Measurements from ENCODE around the gene FARS2.

FARS2 gene

GRCh38 chr6:5776104-5776503 is 514.8 kb downstream of the FARS2 start:
- Histone ChIP-seq H3K4me1 (ENCODE audit: control insufficient read depth, insufficient read depth, low read length) (no peaks in the 10 kb centered on the region), H3K9ac (ENCODE audit: low read length) (no peak overlapping the region), H3K9me3 (ENCODE audit: control insufficient read depth, insufficient read depth, low read depth, low read length) (no peaks in the 10 kb centered on the region), H3K27ac (ENCODE audit: low read depth, low read length) (no peak overlapping the region), H3K27me3 (ENCODE audit: control insufficient read depth, insufficient read depth, low read length) (no peaks in the 10 kb centered on the region), H3K36me3 (ENCODE audit: control insufficient read depth, insufficient read depth, low read length) (no peaks in the 10 kb centered on the region), H3K4me3 (ENCODE audit: low read depth, low read length) (no peak overlapping the region)

- Histone ChIP-seq H3K27ac (ENCODE audit: low read depth, low read length) (no peak overlapping the region), H3K9ac (ENCODE audit: low read length) (no peak overlapping the region), H3K4me1 (ENCODE audit: control insufficient read depth, insufficient read depth, low read length) (no peaks in the 10 kb centered on the region), H3K4me3 (ENCODE audit: low read depth, low read length) (no peak overlapping the region), H3K9me3 (ENCODE audit: control insufficient read depth, insufficient read depth, low read depth, low read length) (no peaks in the 10 kb centered on the region), H3K27me3 (ENCODE audit: control insufficient read depth, insufficient read depth, low read length) (no peaks in the 10 kb centered on the region), H3K36me3 (ENCODE audit: control insufficient read depth, insufficient read depth, low read length) (no peaks in the 10 kb centered on the region)
Observed at GRCh38 chr6:5776706-5777390, 515.5 kb downstream of the FARS2 start.

- H3K4me3 ChIP-seq (ENCODE audit: low read depth, low read length): no peak overlapping the region
- H3K9me3 ChIP-seq (ENCODE audit: control insufficient read depth, insufficient read depth, low read depth, low read length): no peaks in the 10 kb centered on the region
- no peaks in the 10 kb centered on the region for H3K27me3 ChIP-seq (ENCODE audit: control insufficient read depth, insufficient read depth, low read length)
- no peaks in the 10 kb centered on the region for H3K36me3 ChIP-seq (ENCODE audit: control insufficient read depth, insufficient read depth, low read length)
- no peak overlapping the region for H3K27ac ChIP-seq (ENCODE audit: low read depth, low read length)
- no peak overlapping the region for H3K9ac ChIP-seq (ENCODE audit: low read length)
- peaks cover 15% of the 10 kb centered on the region; the same call in 1 of the 2 replicates for H3K4me1 ChIP-seq (ENCODE audit: control insufficient read depth, insufficient read depth, low read length)
Observed at GRCh38 chr6:5778317-5778857, 517.1 kb downstream of the FARS2 start.

- Histone ChIP-seq H3K9me3 (ENCODE audit: control insufficient read depth, insufficient read depth, low read depth, low read length) (no peaks in the 10 kb centered on the region), H3K9ac (ENCODE audit: low read length) (no peak overlapping the region), H3K27ac (ENCODE audit: low read depth, low read length) (no peak overlapping the region), H3K4me3 (ENCODE audit: low read depth, low read length) (no peak overlapping the region), H3K4me1 (ENCODE audit: control insufficient read depth, insufficient read depth, low read length) (peaks cover 18% of the 10 kb centered on the region; the same call in 1 of the 2 replicates), H3K27me3 (ENCODE audit: control insufficient read depth, insufficient read depth, low read length) (no peaks in the 10 kb centered on the region), H3K36me3 (ENCODE audit: control insufficient read depth, insufficient read depth, low read length) (no peaks in the 10 kb centered on the region)
Observed at GRCh38 chr6:5778906-5779305, 517.6 kb downstream of the FARS2 start.

- Histone ChIP-seq H3K9me3 (ENCODE audit: control insufficient read depth, insufficient read depth, low read depth, low read length) (no peaks in the 10 kb centered on the region), H3K4me1 (ENCODE audit: control insufficient read depth, insufficient read depth, low read length) (peaks cover 24% of the 10 kb centered on the region; the same call in 1 of the 2 replicates), H3K9ac (ENCODE audit: low read length) (no peak overlapping the region), H3K27ac (ENCODE audit: low read depth, low read length) (no peak overlapping the region), H3K27me3 (ENCODE audit: control insufficient read depth, insufficient read depth, low read length) (no peaks in the 10 kb centered on the region), H3K36me3 (ENCODE audit: control insufficient read depth, insufficient read depth, low read length) (no peaks in the 10 kb centered on the region), H3K4me3 (ENCODE audit: low read depth, low read length) (no peak overlapping the region)
Observed at GRCh38 chr6:5781019-5781418, 519.7 kb downstream of the FARS2 start.

- no peak overlapping the region for H3K9ac ChIP-seq (ENCODE audit: low read length)
- H3K27ac ChIP-seq (ENCODE audit: low read depth, low read length): no peak overlapping the region
- H3K4me1 ChIP-seq (ENCODE audit: control insufficient read depth, insufficient read depth, low read length): peaks cover 24% of the 10 kb centered on the region; the same call in 1 of the 2 replicates
Observed at GRCh38 chr6:5781966-5782556, 520.7 kb downstream of the FARS2 start.

GRCh38 chr6:5782783-5783547 is 521.7 kb downstream of the FARS2 start:
- H3K36me3 ChIP-seq (ENCODE audit: control insufficient read depth, insufficient read depth, low read length): no peaks in the 10 kb centered on the region
- no peaks in the 10 kb centered on the region for H3K9me3 ChIP-seq (ENCODE audit: control insufficient read depth, insufficient read depth, low read depth, low read length)
- no peak overlapping the region for H3K4me3 ChIP-seq (ENCODE audit: low read depth, low read length)
- no peaks in the 10 kb centered on the region for H3K27me3 ChIP-seq (ENCODE audit: control insufficient read depth, insufficient read depth, low read length)
- no peak overlapping the region for H3K9ac ChIP-seq (ENCODE audit: low read length)
- peaks cover 24% of the 10 kb centered on the region; the same call in 1 of the 2 replicates for H3K4me1 ChIP-seq (ENCODE audit: control insufficient read depth, insufficient read depth, low read length)
- no peak overlapping the region for H3K27ac ChIP-seq (ENCODE audit: low read depth, low read length)

More at GRCh38 chr6:5781966-5782556, 520.7 kb downstream of the FARS2 start:
- Histone ChIP-seq H3K4me3 (ENCODE audit: low read depth, low read length) (no peak overlapping the region), H3K36me3 (ENCODE audit: control insufficient read depth, insufficient read depth, low read length) (no peaks in the 10 kb centered on the region), H3K9me3 (ENCODE audit: control insufficient read depth, insufficient read depth, low read depth, low read length) (no peaks in the 10 kb centered on the region), H3K27me3 (ENCODE audit: control insufficient read depth, insufficient read depth, low read length) (no peaks in the 10 kb centered on the region)

GRCh38 chr6:5783584-5784089 is 522.3 kb downstream of the FARS2 start:
- Histone ChIP-seq H3K9ac (ENCODE audit: low read length) (no peak overlapping the region), H3K4me3 (ENCODE audit: low read depth, low read length) (no peak overlapping the region), H3K4me1 (ENCODE audit: control insufficient read depth, insufficient read depth, low read length) (peaks cover 24% of the 10 kb centered on the region; the same call in 1 of the 2 replicates), H3K36me3 (ENCODE audit: control insufficient read depth, insufficient read depth, low read length) (no peaks in the 10 kb centered on the region), H3K27me3 (ENCODE audit: control insufficient read depth, insufficient read depth, low read length) (no peaks in the 10 kb centered on the region), H3K27ac (ENCODE audit: low read depth, low read length) (no peak overlapping the region), H3K9me3 (ENCODE audit: control insufficient read depth, insufficient read depth, low read depth, low read length) (no peaks in the 10 kb centered on the region)

GRCh38 chr6:5785249-5785648 is 523.9 kb downstream of the FARS2 start:
- H3K27ac ChIP-seq (ENCODE audit: low read depth, low read length): no peak overlapping the region
- peaks cover 24% of the 10 kb centered on the region; the same call in 1 of the 2 replicates for H3K4me1 ChIP-seq (ENCODE audit: control insufficient read depth, insufficient read depth, low read length)
- H3K36me3 ChIP-seq (ENCODE audit: control insufficient read depth, insufficient read depth, low read length): no peaks in the 10 kb centered on the region
- no peak overlapping the region for H3K9ac ChIP-seq (ENCODE audit: low read length)
- no peaks in the 10 kb centered on the region for H3K27me3 ChIP-seq (ENCODE audit: control insufficient read depth, insufficient read depth, low read length)
- H3K9me3 ChIP-seq (ENCODE audit: control insufficient read depth, insufficient read depth, low read depth, low read length): no peaks in the 10 kb centered on the region
- H3K4me3 ChIP-seq (ENCODE audit: low read depth, low read length): no peak overlapping the region

- Histone ChIP-seq H3K9me3 (ENCODE audit: control insufficient read depth, insufficient read depth, low read depth, low read length) (no peaks in the 10 kb centered on the region), H3K27me3 (ENCODE audit: control insufficient read depth, insufficient read depth, low read length) (no peaks in the 10 kb centered on the region), H3K36me3 (ENCODE audit: control insufficient read depth, insufficient read depth, low read length) (no peaks in the 10 kb centered on the region), H3K27ac (ENCODE audit: low read depth, low read length) (no peak overlapping the region), H3K9ac (ENCODE audit: low read length) (no peak overlapping the region), H3K4me3 (ENCODE audit: low read depth, low read length) (no peak overlapping the region), H3K4me1 (ENCODE audit: control insufficient read depth, insufficient read depth, low read length) (peaks cover 24% of the 10 kb centered on the region; the same call in 1 of the 2 replicates)
Observed at GRCh38 chr6:5786321-5786968, 525.1 kb downstream of the FARS2 start.

Measured in HUES6 (cell line).